ENCODE results near the gene APAF1. TPM values are rescaled to one million over a fixed set of nuclear protein-coding genes. Genes with fewer than 3 reads are reported as not detected.

The APAF1 gene
- total and polyA plus RNA-seq, 9 of the 15 experiments (the other 6 are each of a cell fraction or from before 2014, with no cell fraction given), result 5.1 to 15.7 (median 9.9) TPM

DNA sequence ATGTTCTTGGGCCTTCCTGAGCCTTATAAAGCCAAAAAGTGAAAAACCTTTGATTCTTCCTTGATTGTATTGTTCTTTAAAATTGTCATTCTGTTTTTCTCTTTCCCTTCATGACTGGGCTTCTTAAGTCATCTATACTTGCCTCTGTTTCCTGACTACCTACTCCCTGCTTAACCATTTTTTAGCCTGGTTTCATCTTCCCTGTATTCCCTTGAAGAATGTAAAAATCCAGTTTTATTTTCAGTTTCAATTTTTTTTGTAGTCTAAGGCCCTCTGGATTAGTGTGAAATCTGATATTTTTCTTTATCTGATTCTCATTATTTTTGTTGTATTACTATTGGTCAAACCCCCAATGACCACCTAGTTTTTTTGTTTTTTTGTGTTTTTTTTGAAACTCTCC, 46.3 kb downstream of the APAF1 start:
- no peaks in the 10 kb centered on the region for H4K20me1 ChIP-seq (replicated peaks; ENCODE audit: control insufficient read depth, insufficient read depth, low read length)
- in situ Hi-C loops (cut with MboI), result no loop called here
- H3K27me3 ChIP-seq (ENCODE audit: control insufficient read depth in 2 of 2, insufficient read depth in 2 of 2, low read length in 2 of 2), result no peaks in the 10 kb centered on the region
- no peaks in the 10 kb centered on the region for H3K79me2 ChIP-seq (ENCODE audit: control insufficient read depth, insufficient read depth, low read length)
- H3K4me3 ChIP-seq, result no peak overlapping the region
- ATAC-seq (no peak), FAIRE-seq (no peak), DNase-seq (ENCODE audit: extremely low read depth in 1 of 4, low spot score in 3 of 4) (no peak)
- intact Hi-C loops (cut with micrococcal nuclease), result loop anchor here (10.0 kb wide), 1 partner anchor 303 kb away; no protein-coding TSS in a partner anchor
- no peak overlapping the region for H3K27ac ChIP-seq (ENCODE audit: extremely low read depth, low read depth, low read length)
- ChIA-PET CTCF (ENCODE audit: low intra/inter-chr PET ratio) (no interaction called here), POLR2A (no interaction called here)
- H3K9me3 ChIP-seq (replicated peaks; ENCODE audit: control insufficient read depth, insufficient read depth, low read depth, low read length), result no peaks in the 10 kb centered on the region
- TF ChIP-seq LARP7 (IDR thresholded peaks at IDR 0.05), result no peak
- TF ChIP-seq, protein P1, sequence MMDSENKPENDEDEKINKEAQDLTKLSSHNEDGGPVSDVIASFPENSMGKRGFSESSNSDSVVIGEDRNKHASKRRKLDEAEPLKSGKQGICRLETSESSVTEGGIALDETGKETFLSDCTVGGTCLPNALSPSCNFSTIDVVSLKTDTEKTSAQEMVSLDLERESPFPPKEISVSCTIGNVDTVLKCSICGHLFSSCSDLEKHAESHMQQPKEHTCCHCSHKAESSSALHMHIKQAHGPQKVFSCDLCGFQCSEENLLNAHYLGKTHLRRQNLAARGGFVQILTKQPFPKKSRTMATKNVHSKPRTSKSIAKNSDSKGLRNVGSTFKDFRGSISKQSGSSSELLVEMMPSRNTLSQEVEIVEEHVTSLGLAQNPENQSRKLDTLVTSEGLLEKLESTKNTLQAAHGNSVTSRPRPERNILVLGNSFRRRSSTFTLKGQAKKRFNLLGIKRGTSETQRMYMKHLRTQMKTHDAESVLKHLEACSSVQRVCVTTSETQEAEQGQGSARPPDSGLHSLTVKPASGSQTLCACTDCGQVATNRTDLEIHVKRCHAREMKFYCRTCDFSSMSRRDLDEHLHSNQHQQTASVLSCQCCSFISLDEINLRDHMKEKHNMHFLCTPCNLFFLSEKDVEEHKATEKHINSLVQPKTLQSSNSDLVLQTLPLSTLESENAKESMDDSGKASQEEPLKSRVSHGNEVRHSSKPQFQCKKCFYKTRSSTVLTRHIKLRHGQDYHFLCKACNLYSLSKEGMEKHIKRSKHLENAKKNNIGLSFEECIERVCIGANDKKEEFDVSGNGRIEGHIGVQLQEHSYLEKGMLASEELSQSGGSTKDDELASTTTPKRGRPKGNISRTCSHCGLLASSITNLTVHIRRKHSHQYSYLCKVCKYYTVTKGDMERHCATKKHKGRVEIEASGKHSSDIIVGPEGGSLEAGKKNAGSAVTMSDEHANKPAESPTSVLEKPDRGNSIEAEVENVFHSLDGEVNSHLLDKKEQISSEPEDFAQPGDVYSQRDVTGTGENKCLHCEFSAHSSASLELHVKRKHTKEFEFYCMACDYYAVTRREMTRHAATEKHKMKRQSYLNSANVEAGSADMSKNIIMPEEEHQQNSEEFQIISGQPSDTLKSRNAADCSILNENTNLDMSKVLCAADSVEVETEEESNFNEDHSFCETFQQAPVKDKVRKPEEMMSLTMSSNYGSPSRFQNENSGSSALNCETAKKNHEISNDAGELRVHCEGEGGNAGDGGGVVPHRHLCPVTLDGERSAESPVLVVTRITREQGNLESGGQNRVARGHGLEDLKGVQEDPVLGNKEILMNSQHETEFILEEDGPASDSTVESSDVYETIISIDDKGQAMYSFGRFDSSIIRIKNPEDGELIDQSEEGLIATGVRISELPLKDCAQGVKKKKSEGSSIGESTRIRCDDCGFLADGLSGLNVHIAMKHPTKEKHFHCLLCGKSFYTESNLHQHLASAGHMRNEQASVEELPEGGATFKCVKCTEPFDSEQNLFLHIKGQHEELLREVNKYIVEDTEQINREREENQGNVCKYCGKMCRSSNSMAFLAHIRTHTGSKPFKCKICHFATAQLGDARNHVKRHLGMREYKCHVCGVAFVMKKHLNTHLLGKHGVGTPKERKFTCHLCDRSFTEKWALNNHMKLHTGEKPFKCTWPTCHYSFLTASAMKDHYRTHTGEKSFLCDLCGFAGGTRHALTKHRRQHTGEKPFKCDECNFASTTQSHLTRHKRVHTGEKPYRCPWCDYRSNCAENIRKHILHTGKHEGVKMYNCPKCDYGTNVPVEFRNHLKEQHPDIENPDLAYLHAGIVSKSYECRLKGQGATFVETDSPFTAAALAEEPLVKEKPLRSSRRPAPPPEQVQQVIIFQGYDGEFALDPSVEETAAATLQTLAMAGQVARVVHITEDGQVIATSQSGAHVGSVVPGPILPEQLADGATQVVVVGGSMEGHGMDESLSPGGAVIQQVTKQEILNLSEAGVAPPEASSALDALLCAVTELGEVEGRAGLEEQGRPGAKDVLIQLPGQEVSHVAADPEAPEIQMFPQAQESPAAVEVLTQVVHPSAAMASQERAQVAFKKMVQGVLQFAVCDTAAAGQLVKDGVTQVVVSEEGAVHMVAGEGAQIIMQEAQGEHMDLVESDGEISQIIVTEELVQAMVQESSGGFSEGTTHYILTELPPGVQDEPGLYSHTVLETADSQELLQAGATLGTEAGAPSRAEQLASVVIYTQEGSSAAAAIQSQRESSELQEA (IDR thresholded peaks at IDR 0.05; ENCODE audit: low read depth), result no peak
- TF ChIP-seq HLTF (IDR thresholded peaks at IDR 0.05), result no peak
- TF ChIP-seq, protein P2, sequence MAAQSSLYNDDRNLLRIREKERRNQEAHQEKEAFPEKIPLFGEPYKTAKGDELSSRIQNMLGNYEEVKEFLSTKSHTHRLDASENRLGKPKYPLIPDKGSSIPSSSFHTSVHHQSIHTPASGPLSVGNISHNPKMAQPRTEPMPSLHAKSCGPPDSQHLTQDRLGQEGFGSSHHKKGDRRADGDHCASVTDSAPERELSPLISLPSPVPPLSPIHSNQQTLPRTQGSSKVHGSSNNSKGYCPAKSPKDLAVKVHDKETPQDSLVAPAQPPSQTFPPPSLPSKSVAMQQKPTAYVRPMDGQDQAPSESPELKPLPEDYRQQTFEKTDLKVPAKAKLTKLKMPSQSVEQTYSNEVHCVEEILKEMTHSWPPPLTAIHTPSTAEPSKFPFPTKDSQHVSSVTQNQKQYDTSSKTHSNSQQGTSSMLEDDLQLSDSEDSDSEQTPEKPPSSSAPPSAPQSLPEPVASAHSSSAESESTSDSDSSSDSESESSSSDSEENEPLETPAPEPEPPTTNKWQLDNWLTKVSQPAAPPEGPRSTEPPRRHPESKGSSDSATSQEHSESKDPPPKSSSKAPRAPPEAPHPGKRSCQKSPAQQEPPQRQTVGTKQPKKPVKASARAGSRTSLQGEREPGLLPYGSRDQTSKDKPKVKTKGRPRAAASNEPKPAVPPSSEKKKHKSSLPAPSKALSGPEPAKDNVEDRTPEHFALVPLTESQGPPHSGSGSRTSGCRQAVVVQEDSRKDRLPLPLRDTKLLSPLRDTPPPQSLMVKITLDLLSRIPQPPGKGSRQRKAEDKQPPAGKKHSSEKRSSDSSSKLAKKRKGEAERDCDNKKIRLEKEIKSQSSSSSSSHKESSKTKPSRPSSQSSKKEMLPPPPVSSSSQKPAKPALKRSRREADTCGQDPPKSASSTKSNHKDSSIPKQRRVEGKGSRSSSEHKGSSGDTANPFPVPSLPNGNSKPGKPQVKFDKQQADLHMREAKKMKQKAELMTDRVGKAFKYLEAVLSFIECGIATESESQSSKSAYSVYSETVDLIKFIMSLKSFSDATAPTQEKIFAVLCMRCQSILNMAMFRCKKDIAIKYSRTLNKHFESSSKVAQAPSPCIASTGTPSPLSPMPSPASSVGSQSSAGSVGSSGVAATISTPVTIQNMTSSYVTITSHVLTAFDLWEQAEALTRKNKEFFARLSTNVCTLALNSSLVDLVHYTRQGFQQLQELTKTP (IDR thresholded peaks at IDR 0.05; ENCODE audit: low read depth in 1 of 2, partially characterized antibody in 2 of 2), result no peak
- TF ChIP-seq PHF21A (IDR thresholded peaks at IDR 0.05; ENCODE audit: borderline replicate concordance, low read depth), result no peak
- TF ChIP-seq, protein P3, sequence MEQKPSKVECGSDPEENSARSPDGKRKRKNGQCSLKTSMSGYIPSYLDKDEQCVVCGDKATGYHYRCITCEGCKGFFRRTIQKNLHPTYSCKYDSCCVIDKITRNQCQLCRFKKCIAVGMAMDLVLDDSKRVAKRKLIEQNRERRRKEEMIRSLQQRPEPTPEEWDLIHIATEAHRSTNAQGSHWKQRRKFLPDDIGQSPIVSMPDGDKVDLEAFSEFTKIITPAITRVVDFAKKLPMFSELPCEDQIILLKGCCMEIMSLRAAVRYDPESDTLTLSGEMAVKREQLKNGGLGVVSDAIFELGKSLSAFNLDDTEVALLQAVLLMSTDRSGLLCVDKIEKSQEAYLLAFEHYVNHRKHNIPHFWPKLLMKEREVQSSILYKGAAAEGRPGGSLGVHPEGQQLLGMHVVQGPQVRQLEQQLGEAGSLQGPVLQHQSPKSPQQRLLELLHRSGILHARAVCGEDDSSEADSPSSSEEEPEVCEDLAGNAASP (IDR thresholded peaks at IDR 0.05), result no peak
- TF ChIP-seq, protein P4, sequence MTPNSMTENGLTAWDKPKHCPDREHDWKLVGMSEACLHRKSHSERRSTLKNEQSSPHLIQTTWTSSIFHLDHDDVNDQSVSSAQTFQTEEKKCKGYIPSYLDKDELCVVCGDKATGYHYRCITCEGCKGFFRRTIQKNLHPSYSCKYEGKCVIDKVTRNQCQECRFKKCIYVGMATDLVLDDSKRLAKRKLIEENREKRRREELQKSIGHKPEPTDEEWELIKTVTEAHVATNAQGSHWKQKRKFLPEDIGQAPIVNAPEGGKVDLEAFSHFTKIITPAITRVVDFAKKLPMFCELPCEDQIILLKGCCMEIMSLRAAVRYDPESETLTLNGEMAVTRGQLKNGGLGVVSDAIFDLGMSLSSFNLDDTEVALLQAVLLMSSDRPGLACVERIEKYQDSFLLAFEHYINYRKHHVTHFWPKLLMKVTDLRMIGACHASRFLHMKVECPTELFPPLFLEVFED (CRISPR knock-in tag; conservative IDR thresholded peaks at IDR 0.05), result no peak
- no peak for TF ChIP-seq ZNF217 (CRISPR knock-in tag; IDR thresholded peaks at IDR 0.05)
- H3K4me1 ChIP-seq (replicated peaks in 1 of 2; ENCODE audit: control insufficient read depth in 2 of 2, insufficient read depth in 2 of 2, low read length in 2 of 2), result peaks cover 0 to 4% of the 10 kb centered on the region in 2 experiments; a peak in 1 of 5 replicates
- BruUV-seq (replicated peaks), result no TSS peak
- no peaks in the 10 kb centered on the region for H3K9me1 ChIP-seq (ENCODE audit: control insufficient read depth, insufficient read depth, low read length)
- H3K36me3 ChIP-seq (ENCODE audit: control insufficient read depth, insufficient read depth, low read length), result 0 out of 3 replicates have a peak, but pooled peaks cover 2% of the 10 kb centered on the region
- no peak overlapping the region for H3K4me2 ChIP-seq (ENCODE audit: insufficient read depth, low read length)
- no peak overlapping the region for H2AFZ ChIP-seq (ENCODE audit: low read depth, low read length)
- H3K9ac ChIP-seq (ENCODE audit: insufficient read depth in 1 of 2, low read depth in 2 of 2, low read length in 2 of 2), result no peak overlapping the region

Measured in K562 (cell line).